ENCODE data around the gene CCDC78.

Gene CCDC78

DNA sequence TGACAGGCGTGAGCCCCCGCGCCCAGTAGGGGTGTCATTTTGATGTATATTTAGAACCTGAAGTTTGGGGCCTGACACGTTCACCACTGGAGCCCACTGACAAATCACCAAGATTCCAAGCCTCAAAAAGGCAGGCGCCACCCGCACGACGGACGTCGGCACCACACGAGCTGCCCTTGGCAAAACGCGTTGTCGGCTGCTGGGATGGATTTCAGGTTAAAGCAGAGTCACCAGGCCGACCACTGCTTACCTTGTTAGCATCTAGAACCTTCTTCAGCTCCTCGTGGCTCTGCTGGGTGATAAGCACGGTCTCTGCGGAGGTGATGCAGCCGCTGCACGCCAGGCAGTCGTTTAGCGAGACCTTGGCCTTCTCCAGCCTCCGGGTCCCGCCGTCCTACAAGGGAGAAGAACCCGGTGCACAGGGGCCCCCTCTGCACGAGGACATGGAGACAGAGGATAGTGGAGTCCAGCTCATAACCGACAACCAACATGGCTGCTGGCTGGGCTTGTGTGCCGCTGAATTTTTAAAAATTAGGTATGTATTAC is 10.8 kb upstream of the CCDC78 start:
- no peak for DNase-seq

DNA sequence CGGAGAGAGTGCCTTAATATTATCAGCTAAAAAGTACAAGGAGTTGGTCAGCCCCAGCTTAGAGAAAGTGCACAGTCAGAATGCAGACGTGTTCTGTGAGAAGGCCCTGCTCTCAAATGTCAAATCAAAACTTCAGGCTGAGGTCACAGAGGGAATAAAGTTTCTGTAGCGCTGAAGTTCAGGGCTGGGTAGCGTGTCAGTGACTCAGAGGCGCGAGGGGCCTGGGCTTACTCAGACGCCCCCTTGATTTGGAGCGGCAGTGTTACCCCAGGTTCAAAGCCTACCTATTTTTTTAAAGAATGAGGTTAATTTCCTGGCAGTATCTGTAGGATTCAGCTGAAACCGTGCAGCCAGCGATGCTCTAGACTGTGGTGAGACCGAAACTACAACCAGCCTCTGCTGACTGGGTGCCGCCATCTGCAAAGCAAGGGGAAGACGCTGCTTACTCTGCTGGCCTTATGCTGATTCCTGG is 9.8 kb upstream of the CCDC78 start:
- no peak for DNase-seq

DNA sequence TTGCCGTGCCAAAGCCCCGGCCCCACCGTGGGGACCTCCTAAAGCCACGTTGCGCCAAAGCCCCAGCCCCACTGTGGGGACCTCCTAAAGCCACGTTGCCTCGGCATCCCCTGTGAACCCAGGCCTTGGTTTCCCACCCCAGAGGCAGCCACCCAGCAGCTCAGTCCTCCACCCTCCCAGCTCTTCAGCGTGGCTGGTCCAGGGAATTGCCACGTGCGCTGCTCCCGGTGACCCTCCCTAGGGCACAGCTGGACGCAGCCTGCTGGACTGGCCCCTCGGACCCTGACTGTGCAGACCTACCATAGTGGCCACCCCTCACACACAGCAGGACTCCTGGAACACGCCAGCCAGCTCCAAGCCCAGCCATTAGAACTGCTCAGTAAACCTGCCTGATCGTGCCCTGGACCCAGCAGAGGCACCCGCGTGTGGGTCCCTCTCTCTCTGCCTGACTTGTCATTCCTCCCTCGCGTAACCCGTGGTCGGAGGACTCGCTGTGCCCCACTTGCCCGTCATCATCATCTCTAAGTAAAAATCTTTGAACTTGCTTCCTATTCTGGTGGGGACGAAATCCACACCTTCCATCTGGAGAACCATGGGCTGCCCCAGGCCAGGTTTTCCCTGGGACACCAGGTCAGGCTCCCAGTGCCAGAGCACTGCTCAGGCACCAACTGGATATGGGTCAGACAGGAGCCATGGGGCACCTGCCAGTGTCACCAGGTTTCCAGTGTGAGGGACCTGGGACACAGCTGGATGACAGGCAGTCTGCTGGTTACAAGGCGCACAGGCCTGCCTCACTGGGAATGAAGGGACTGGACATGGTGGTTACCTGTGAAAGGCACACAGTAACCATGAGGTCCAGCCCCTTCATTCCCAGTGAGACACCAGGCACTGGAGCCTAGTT is 9.0 kb upstream of the CCDC78 start:
- no peak for DNase-seq

DNA sequence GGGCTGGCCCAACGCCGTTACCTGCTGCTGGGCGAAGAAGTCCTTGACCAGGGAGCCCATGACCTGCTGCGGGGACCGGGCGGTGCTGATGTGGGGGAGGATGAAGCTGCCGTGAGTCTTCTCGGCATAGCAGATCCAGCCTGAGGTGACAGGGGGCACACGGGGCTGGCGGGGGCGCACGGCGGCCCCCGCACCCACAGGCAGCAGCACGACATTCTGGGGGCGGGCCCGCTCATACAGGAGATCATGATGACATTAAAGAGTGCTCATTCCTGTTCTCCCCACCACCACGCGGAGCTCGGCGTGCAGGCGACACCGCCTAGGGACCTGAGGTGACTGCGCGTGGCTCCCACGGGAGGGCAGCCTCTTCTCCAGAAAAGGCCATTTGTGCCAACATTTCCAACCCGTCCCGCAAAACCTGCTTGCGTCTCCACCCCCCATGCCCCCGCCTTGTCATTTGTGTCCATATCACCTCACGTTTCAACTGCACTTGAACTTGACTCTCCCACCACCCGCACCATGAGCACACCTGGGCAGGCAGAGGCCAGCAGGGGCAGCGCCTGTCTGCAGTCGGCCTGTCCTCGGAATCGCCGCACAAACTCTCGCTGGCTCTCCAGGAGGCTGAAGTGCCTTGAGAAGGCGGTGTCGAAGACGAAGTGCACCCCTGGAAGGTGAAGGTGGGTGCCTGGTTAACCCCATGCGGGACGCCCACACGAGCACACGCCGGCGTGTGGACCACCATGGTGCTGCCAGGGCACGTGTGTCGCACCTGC is 8.2 kb upstream of the CCDC78 start:
- DNase-seq, result no peak

DNA sequence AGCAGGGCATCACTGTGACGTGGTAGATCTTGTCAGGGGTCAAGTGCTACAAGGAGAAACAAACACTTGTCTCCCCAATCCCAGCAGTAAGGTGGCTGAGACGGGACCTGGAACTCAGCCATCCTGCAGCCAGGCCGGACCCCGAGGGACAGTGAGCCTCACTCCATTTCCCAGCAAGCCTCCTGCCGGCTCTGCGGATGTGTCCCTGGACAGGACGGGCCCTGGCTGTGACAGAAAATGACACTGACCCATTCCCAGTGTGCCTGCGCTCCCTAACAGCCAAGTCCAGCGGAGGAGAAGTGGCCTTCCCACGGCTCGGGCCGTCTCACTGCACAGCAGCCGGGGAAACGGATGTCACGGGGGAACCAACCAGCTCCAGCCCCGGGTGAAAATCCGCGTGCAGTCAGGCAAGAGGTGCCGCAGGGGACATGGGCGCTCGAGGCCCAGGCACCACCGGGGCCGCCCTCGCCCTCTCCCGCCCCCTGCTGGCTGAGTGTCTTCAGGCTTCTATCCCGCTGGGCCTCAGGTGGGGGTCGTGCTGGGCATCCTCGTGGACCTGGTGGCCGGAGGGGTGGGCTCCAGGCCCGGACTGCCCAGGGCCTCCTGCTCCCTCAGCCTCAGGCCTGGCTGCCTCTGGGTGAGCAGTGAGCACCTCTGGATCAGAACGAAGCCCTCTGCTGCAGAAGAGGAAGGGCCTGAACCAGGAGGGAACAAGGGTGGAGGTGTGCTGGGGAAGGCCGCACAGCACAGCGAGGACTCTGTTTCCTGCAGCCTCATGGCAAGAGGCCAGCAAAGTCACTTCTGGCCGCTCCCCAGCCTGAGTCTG is 7.4 kb upstream of the CCDC78 start:
- DNase-seq, result no peak

DNA sequence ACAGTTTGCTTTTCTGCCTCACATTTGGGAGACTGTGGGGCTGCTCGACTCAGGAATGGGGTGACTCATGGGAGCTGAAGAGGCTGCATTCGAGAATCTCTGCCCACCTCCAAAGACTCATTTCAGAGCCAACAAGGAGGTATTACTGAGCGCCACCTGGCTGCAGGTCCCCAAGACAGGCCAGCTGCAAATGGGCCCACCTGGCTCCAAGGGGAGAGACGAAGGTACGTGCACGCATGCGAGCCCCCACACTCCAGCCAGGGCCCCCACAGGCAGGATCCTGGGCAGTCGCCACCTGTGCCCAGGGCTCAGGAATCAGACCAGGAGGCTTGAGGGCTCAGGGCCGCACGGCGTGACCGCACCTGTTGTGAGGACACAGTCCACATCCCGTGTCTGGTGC is 6.7 kb upstream of the CCDC78 start:
- DNase-seq, result no peak

DNA sequence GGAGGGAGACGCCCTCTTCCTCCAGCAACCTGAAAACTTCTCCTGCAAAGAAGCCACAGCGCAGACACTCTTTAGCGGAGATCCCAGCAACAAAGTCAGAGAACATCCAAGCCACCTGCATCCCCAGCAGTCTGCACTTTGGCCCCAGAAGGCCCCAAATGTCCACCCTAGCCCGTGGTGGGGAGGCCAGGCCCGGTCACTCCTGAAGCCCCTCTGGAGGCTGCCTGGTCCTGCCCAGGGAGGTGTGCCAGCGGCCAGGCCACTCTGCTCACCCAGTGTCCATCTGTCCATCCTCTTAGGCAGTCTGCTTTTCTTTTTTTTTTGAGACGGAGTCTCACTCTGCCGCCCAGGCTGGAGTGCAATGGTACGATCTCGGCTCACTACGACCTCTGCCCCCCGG is 6.1 kb upstream of the CCDC78 start:
- DNase-seq, result no peak

DNA sequence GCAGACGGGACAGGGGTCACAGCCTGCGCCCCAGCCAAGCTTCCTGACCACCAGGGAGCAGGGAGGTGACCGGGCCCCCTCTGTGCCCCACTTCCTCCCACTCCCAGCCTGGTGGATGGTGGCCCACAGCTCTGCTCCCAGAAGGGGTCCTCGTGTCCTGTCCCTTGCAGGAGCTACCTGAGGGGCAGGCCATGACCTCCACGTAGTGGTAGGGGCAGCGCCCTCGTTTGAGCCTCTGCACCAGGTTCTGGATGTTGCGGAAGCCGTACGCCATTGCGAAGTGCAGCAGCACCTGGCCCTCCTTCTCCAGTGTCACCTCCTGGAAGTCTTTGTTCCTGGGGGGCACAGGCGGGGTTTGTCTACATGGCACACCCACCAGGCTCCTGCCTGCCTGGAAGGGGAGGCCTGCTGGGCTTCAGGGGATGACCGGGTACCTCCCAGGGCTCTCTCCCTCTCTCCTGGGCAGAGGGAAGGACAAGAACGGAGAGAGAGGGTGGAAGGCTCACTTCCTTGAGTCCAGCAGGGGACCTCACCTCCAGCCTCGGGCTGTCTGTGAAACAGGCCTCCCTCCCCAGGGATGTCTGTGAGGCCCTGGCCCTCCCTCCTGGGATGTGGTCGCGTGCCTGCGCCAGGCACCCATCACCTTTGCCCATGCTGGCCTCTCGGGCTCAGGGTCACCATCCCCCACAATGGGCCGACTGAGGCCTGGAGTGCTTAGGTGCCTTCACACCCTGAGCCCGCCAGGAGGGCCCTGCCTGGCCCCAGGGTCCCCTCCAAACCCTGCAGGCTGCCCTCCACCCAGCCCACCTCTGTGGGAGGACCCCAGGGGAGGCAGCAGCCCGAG is 4.6 kb upstream of the CCDC78 start:
- DNase-seq, result no peak

DNA sequence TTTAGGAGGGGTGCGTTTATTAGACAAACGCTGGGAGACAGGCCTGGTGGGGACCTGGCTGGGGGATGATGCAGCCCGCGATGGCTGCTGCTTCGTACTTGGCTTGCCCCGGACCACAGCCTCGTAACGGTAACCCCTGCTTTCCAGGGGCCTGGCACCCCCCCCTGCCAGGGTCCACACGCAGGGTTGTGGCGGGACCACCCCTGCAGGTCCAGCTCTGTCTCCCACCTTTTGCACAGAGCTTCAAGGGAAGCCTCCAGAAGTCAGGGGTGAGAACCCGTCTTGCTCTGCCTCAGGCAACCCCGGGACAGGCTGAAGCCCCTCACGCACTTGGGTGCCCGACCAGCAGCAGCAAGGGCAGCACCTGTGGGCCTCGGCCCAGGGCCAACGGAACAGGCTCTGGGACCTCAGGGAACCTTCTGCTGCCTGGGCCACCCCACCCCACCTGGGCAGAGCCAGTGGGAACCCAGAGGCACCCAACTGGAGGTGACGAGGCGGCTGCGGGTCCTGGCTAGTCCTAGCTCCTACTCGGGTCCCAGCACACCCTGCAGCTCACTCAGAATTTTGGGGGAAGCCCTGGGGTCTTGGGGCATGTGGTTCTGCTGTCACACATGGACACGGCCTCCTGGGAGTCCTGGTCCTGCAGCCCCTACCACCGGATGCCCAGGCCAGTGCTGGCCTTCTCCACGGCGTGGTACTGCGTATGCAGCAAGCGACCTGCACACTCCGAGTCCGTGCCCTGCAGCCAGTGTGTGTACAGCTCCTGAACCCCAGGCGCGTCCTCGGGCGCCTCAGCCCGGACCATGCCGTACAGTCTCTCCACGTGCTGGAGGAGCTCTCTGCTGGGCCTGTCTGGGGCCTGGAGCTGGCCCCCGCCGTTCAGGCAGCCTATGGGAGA is 3.8 kb upstream of the CCDC78 start:
- DNase-seq, result no peak

DNA sequence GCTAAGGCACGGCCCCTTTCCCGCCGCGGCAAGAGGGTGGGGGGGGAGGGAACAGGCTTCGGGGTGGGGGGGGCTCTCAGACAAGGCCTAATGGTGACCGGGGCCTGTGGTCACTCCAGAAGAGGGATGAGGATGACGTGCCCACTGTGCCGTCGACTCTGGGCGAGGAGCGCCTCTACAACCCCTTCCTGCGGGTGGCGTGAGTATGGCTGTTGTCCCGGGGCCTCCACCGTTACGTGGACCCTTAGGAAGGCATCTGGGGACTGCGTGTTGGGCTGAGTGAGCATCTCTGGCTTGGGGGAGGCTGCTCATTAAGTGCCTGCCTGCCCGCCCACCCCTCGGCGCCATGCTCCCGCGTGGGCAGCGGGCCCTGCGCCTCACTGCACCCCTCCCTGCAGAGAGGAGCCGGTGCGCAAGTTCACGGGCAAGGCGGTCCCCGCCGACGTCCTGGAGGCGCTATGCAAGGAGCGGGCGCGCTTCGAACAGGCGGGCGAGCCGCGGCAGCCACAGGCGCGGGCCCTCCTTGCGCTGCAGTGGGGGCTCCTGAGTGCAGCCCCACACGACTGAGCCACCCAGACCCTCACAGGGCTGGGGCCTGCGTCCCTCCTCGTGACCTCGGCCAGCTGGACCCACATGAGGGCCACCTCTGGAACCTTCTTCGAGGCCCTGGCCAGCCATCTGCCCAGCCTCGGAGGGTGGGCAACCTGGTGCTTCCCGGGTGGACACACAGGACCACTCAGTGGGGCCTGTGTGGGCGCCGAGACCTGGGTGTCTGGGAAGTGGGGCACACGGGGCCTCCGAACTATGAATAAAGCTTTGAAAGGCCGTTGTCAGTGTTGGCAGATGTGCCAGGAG is 2.9 kb upstream of the CCDC78 start:
- DNase-seq, result no peak

DNA sequence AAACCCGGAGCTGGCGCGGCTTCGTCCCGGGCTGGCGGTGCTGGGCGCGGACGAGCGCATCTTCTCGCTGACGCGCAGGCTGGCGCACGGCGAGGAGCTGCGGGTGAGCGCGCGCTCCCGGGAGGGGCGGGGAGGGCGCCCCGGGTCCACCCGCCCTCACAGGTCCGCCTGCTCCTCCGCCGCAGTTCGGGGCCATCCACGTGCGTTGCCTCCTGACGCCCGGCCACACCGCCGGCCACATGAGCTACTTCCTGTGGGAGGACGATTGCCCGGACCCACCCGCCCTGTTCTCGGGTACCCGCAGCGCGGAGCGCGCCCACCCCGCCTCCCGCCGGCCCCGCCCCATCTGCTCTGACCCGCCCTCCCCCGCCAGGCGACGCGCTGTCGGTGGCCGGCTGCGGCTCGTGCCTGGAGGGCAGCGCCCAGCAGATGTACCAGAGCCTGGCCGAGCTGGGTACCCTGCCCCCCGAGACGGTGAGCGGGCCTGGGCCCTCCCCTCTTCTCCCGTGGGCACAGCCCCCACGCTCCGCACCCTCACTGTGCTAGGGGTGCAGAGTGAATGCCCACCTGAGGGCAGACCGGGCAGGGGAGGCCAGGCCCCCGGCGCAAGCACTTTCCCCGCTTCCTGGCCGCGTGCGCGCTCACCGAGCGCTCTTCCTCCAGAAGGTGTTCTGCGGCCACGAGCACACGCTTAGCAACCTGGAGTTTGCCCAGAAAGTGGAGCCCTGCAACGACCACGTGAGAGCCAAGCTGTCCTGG is 2.1 kb upstream of the CCDC78 start:
- DNase-seq, result no peak

DNA sequence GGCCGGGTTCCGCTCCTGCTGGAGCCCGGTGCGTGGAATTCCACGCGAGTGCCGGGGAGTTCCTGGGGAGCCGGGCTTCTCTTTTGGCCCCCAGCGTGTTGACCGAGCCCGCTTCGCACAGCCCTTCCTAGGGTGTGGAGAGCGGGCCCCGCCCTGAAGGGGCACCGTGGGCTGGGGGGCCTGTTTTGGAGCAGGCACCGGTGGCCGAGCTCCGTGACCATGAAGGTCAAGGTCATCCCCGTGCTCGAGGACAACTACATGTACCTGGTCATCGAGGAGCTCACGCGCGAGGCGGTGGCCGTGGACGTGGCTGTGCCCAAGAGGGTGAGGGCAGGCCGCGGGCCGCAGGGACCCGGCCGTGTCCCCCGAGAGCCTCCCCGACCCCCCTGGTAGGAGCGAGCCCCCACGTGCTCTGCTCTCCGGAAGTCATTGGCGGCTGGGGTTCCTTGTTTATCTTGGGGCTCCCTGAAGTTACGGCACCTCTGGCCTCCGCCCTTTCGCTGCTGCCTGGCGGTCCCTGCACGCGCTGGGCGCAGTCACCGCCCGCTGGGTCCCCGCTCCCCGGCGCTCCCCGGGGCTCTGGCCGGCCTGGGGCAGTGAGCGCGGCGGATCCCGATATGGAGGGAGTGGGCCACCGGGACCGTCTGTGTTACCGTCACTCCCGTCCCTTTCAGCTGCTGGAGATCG is 1.2 kb upstream of the CCDC78 start:
- no peak for DNase-seq

DNA sequence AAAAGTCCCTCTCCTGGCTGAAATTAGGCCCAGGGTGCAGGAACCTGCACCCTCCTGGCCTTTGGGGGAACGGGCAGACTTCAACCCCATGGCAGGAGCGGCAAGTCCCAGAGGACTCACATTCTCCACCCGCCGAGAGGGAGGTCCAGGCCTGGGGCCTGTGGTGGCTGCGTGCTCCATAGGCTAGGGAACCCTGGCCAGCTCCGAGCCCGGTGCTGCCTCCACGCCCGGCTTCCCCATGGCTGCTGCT is 130 bp downstream of the CCDC78 start:
- DNase-seq, result no peak

DNA sequence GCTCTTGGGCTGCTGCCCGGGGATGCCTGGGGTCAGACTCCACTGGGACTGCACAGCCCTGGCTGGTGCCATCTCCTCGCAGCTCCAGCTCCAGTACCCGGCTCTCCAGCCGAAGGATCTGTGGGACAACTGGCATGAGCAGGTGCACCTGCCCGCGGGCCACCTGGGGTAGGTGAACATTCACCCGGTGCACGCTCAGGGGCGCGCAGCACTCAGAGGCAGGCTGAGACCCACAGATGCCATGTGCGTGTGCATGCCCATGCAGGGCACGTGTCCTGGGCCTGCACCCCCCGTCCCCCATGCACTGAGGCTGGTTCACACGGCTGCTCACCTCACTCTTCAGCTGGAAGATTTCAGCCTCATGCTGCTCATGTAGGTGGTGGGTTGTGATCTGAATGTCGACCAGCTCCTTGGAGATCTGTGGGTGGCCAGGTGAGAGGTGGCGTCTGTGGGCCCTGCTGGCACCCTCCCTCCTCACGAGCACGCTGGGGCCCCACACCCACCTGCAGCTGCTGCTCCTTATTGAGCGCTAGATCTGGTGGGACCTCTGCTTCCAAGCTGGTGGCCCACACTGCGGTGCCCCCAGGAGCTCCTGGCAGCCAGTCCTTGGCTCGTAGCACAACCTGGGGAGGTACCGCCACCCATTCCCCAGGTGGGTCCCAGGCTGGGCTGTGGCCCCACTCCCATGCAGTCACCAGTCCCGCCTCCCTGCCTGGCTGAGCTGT is 618 bp downstream of the CCDC78 start:
- no peak for DNase-seq

DNA sequence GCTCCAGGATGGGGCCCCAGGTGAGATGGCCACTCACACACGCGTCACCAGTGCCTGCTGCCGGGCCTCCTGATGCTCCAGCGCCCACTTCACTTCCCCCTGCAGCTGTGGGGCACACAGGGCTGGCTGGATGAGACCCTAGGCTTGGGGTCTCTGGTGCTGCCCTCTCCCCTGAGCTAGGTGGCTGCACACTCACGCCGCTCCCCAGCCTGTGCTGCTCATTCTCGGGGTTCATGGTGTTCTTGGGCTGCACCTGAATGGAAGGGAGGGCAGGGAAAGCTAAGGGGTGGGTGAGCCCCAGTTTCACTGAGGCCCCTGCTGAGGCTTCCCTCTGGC is 1.2 kb downstream of the CCDC78 start:
- no peak for DNase-seq

DNA sequence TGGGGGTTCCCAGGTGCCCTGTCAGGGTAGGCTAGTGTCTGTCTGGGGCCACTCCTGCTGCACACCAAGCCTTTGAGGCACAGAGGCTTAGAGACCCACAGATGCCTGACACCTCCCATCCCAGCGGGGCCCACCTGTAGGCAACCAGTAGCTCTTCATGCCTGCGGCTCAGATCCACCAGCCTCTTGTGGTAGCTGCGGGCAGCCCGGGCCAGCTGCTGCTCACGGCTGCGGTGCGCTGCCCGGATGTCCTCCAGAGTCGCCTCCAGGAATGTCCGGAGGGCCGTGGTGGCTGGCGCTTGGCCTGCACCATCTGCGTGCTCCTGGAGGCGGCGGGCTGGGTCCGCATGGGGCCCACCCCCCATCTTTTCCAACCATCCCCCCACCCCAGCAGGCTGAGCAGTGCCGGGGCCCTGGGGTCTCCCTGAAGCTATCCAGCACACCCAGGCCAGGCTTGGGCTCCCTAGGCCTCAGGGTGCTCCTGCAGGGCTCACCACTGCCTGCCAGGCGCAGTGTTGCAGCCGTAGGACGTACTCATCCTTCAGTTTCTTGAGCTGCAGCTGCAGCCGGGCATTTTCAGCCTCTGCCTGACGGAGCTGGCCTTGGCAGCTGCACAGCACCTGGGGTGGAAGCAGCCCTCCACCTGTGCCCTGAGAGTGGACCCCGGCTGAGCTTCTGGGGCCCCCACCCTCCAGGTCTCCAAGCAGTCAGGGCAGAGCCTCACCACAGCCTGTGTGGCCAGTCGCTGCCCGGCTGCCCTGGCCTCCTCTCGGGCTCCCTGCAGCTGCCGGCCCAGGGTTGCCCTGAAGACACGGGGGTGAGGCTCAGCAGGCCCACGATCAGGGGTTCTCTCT is 1.8 kb downstream of the CCDC78 start:
- no peak for DNase-seq

DNA sequence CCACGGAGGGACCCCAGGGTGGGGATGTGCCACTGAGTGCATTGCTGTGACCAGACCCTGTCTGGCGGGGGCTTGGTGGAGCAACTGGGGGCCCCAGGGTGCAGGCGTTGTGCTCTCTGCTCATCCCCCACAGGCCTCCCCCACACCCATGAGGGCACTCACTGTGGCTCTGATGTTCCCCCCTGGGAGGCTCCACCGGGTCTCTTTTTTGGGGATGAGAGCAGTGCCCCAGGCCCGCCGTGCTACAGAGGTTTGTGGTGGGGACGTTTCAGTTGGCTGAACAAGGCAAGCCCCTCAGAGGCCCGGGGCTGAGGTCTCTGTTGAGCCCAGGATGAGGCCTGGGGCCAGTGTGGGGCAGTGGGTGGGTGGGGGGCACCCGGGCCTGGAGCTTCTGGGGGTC is 2.5 kb downstream of the CCDC78 start:
- no peak for DNase-seq
